GM20431 (cell line): ENCODE results near the gene PRTN3.
"Not testable (repeated sequence)": the region's sequence is repeated elsewhere in the genome, so short reads cannot be mapped to it uniquely, and the experiment has no call there.

Source experiments
- in situ Hi-C: fragments of 300-500 bp; cut with MseI, MboI; formaldehyde crosslinking; loops from one replicate; pipeline ENCODE4 v1.15.0; 2020; ENCODE audit warnings: low sequenced_read_pairs; ENCODE audit not compliant: unreplicated experiment

The PRTN3 gene

GRCh38 chr19:814152-815078, 26.4 kb upstream of the PRTN3 start:
- in situ Hi-C loops: no loop called here

- in situ Hi-C loops: no loop called here
Observed at GRCh38 chr19:815079-815774, 25.6 kb upstream of the PRTN3 start.

- in situ Hi-C loops: no loop called here
Observed at GRCh38 chr19:815775-816499, 24.9 kb upstream of the PRTN3 start.

GRCh38 chr19:816500-816857, 24.3 kb upstream of the PRTN3 start:
- in situ Hi-C loops: no loop called here

- in situ Hi-C loops: not testable (repeated sequence)
Observed at GRCh38 chr19:820212-820611, 20.6 kb upstream of the PRTN3 start.

GRCh38 chr19:821231-821824, 19.5 kb upstream of the PRTN3 start:
- in situ Hi-C loops: no loop called here

GRCh38 chr19:821825-822503, 18.8 kb upstream of the PRTN3 start, which contains the start of gene PLPPR3:
PLPPR3 (minus strand) TSS chr19:821955; CDS start chr19:821559, 396 bp downstream.
- in situ Hi-C loops: no loop called here

GRCh38 chr19:823565-824121, 17.2 kb upstream of the PRTN3 start:
- in situ Hi-C loops: no loop called here

GRCh38 chr19:824885-825284, 15.9 kb upstream of the PRTN3 start:
- in situ Hi-C loops: no loop called here

GRCh38 chr19:825897-826644, 14.7 kb upstream of the PRTN3 start:
- in situ Hi-C loops: no loop called here

GRCh38 chr19:827314-827709, 13.5 kb upstream of the PRTN3 start:
- in situ Hi-C loops: no loop called here

- in situ Hi-C loops: no loop called here
Observed at GRCh38 chr19:827710-828321, 13.0 kb upstream of the PRTN3 start, which contains the start of gene AZU1. AZU1 (plus strand) TSS chr19:827837; CDS start chr19:827847, 10 bp downstream.

- in situ Hi-C loops: no loop called here
Observed at GRCh38 chr19:829129-829758, 11.6 kb upstream of the PRTN3 start.

- in situ Hi-C loops: no loop called here
Observed at GRCh38 chr19:831407-832369, 9.1 kb upstream of the PRTN3 start.

- in situ Hi-C loops: no loop called here
Observed at GRCh38 chr19:834216-834615, 6.6 kb upstream of the PRTN3 start.

GRCh38 chr19:835210-835810, 5.5 kb upstream of the PRTN3 start:
- in situ Hi-C loops: no loop called here
